GM21737 (cell line): Measurements from ENCODE around the gene ABCA5.

ENCODE experiments used
- ATAC-seq: cut with Tn5 transposase; IDR thresholded peaks from one replicate; pipeline ENCODE4 v1.9.1; 2021; ENCODE audit warnings: mild to moderate bottlenecking, moderate library complexity; ENCODE audit not compliant: unreplicated experiment

The ABCA5 gene

GRCh38 chr17:69267219-69267618, 59.7 kb downstream of the ABCA5 start:
- no peak for ATAC-seq

GRCh38 chr17:69265873-69266272, 61.1 kb downstream of the ABCA5 start:
- ATAC-seq = no peak

GRCh38 chr17:69254187-69254586, 72.7 kb downstream of the ABCA5 start:
- ATAC-seq = no peak

- no peak for ATAC-seq
These were observed 76.3 kb downstream of the ABCA5 start for GRCh38 chr17:69250641-69251040.

GRCh38 chr17:69246726-69247375, 80.1 kb downstream of the ABCA5 start:
- peak; percentile 66 for ATAC-seq

GRCh38 chr17:69246202-69246601, 80.7 kb downstream of the ABCA5 start:
- ATAC-seq = no peak

GRCh38 chr17:69245617-69246016, 81.3 kb downstream of the ABCA5 start:
- ATAC-seq = no peak

- no peak for ATAC-seq
These were observed 87.0 kb downstream of the ABCA5 start for GRCh38 chr17:69239611-69240600.

- ATAC-seq = no peak
These were observed 90.0 kb downstream of the ABCA5 start for GRCh38 chr17:69236946-69237345.

- no peak for ATAC-seq
These were observed 90.5 kb downstream of the ABCA5 start for GRCh38 chr17:69236464-69236863.

GRCh38 chr17:69235338-69236058, 91.4 kb downstream of the ABCA5 start:
- peak; percentile 96 for ATAC-seq

GRCh38 chr17:69232650-69233049, 94.3 kb downstream of the ABCA5 start:
- ATAC-seq = no peak

- ATAC-seq = no peak
These were observed 95.4 kb downstream of the ABCA5 start for GRCh38 chr17:69231521-69231920.

GRCh38 chr17:69230939-69231338, 96.0 kb downstream of the ABCA5 start:
- no peak for ATAC-seq

- ATAC-seq = no peak
These were observed 98.4 kb downstream of the ABCA5 start, which contains the start of gene ABCA10 for GRCh38 chr17:69228576-69228975. Gene ABCA10 (minus strand): TSS chr17:69228824. CDS start chr17:69225358, 3,466 bp downstream.

- ATAC-seq = no peak
These were observed 98.9 kb downstream of the ABCA5 start for GRCh38 chr17:69228018-69228417.

GRCh38 chr17:69227541-69227940, 99.4 kb downstream of the ABCA5 start:
- no peak for ATAC-seq

GRCh38 chr17:69223809-69224208, 103.1 kb downstream of the ABCA5 start:
- peak; percentile 85 for ATAC-seq

GRCh38 chr17:69222707-69223258, 104.2 kb downstream of the ABCA5 start:
- no peak for ATAC-seq

GRCh38 chr17:69220098-69220497, 106.8 kb downstream of the ABCA5 start:
- no peak for ATAC-seq

- ATAC-seq = no peak
These were observed 107.9 kb downstream of the ABCA5 start for GRCh38 chr17:69218986-69219385.
